Measurements from ENCODE around the gene CCDC148.

- TF ChIP-seq POLR2A (IDR thresholded peaks at IDR 0.05; ENCODE audit: low read depth, low read length) (no peak), CTCF (IDR thresholded peaks at IDR 0.05; ENCODE audit: extremely low read depth in 1 of 2, insufficient read depth in 1 of 2, low read depth in 1 of 2, low read length in 2 of 2) (no peak), MYC (IDR thresholded peaks at IDR 0.05; ENCODE audit: low read depth, low read length) (no peak), EZH2 (IDR thresholded peaks at IDR 0.05; ENCODE audit: borderline replicate concordance, low read depth, low read length, severe bottlenecking) (no peak), POLR2AphosphoS5 (IDR thresholded peaks at IDR 0.05; ENCODE audit: insufficient read depth, low read depth, low read length) (no peak), GATA2 (IDR thresholded peaks at IDR 0.05; ENCODE audit: insufficient read depth, insufficient read length, low read depth, low read length) (no peak), JUN (IDR thresholded peaks at IDR 0.05; ENCODE audit: borderline replicate concordance, insufficient read depth, insufficient read length, low read depth) (peak; percentile 7)
Measured at GRCh38 chr2:158497486-158497885, 40.9 kb upstream of the CCDC148 start.

Data from endothelial cell of umbilical vein (primary cell).